Measurements from ENCODE around the gene ZNF526. TPM values are rescaled to one million over a fixed set of nuclear protein-coding genes. Genes with fewer than 3 reads are reported as not detected.

The ZNF526 gene
- total and polyA plus RNA-seq, 9 of the 15 experiments (the other 6 are each of a cell fraction or from before 2014, with no cell fraction given) = 1.3 to 17.9 (median 6.2) TPM

GRCh38 chr19:42246143-42246921 is 26.2 kb downstream of the ZNF526 start (continued):
- TF ChIP-seq DPF2 (IDR thresholded peaks at IDR 0.05) (no peak), ZNF347 (CRISPR knock-in tag; IDR thresholded peaks at IDR 0.05; ENCODE audit: low read depth) (no peak), ZNF354B (CRISPR knock-in tag; IDR thresholded peaks at IDR 0.05) (no peak), BCOR (IDR thresholded peaks at IDR 0.05) (no peak), ZNF41 (CRISPR knock-in tag; conservative IDR thresholded peaks at IDR 0.05) (no peak), GTF2B (IDR thresholded peaks at IDR 0.05; ENCODE audit: extremely low read depth, insufficient read length) (no peak), TAL1 (IDR thresholded peaks at IDR 0.05) (no peak), HCFC1 (IDR thresholded peaks at IDR 0.05; ENCODE audit: low read depth, low read length) (no peak), CHCHD3 (CRISPR knock-in tag; IDR thresholded peaks at IDR 0.05) (no peak), POLR2G (IDR thresholded peaks at IDR 0.05; ENCODE audit: low read depth, low read length) (peak; percentile 39; the same call in 1 of the 2 replicates), SOX6 (IDR thresholded peaks at IDR 0.05) (no peak), ZBTB17 (CRISPR knock-in tag; IDR thresholded peaks at IDR 0.05) (no peak), NRF1 (conservative IDR thresholded peaks at IDR 0.05 in 1 of 2, IDR thresholded peaks at IDR 0.05 in 1 of 2) (peak; percentile 38 to 60; a peak in 3 of 4 replicates), SLC30A9 (CRISPR knock-in tag; IDR thresholded peaks at IDR 0.05) (no peak), ZNF384 (IDR thresholded peaks at IDR 0.05; ENCODE audit: low read depth, low read length) (no peak), MITF (IDR thresholded peaks at IDR 0.05) (no peak), TRIM25 (IDR thresholded peaks at IDR 0.05; ENCODE audit: borderline replicate concordance) (no peak), MTA3 (IDR thresholded peaks at IDR 0.05; ENCODE audit: borderline replicate concordance) (0 out of 2 replicates have a peak, but pooled peaks have one; percentile 36), ETV6 (IDR thresholded peaks at IDR 0.05; ENCODE audit: borderline replicate concordance in 1 of 2, low read depth in 2 of 2, low read length in 1 of 2) (no peak), ETV6 (CRISPR knock-in tag; IDR thresholded peaks at IDR 0.05; ENCODE audit: borderline replicate concordance) (no peak), ZNF274 (IDR thresholded peaks at IDR 0.05; ENCODE audit: borderline replicate concordance, low read depth, low read length) (no peak), ATF7 (IDR thresholded peaks at IDR 0.05) (0 out of 2 replicates have a peak, but pooled peaks have one; percentile 40), TEAD4 (IDR thresholded peaks at IDR 0.05; ENCODE audit: low read length) (no peak), TEAD4 (CRISPR knock-in tag; IDR thresholded peaks at IDR 0.05; ENCODE audit: borderline replicate concordance) (no peak), KAT2B (IDR thresholded peaks at IDR 0.05; ENCODE audit: low read depth, low read length) (no peak)

All from K562 (cell line).